SKM-1 (cell line): Measurements from ENCODE around the gene PTPN22.

Experiments
- DNase-seq: peaks from one replicate; lab custom pipeline; 2025; ENCODE audit not compliant: unreplicated experiment; lab: John Stamatoyannopoulos, UW

The PTPN22 gene

GRCh38 chr1:113871597-113872113 lies at the start of gene PTPN22:
TSS of gene PTPN22 (minus strand) at chr1:113871712.
- DNase-seq, result peak; percentile 89

GRCh38 chr1:113918243-113918642 lies 46.7 kb upstream of the PTPN22 start:
- no peak for DNase-seq

- no peak for DNase-seq
Observed at GRCh38 chr1:113917400-113918082, 46.0 kb upstream of the PTPN22 start.

GRCh38 chr1:113916974-113917373 lies 45.5 kb upstream of the PTPN22 start:
- no peak for DNase-seq

- no peak for DNase-seq
Observed at GRCh38 chr1:113913887-113914664, 42.6 kb upstream of the PTPN22 start.

GRCh38 chr1:113913312-113913668 lies 41.8 kb upstream of the PTPN22 start:
- DNase-seq, result no peak

GRCh38 chr1:113912594-113913311 lies 41.2 kb upstream of the PTPN22 start:
- DNase-seq, result no peak

- no peak for DNase-seq
Observed at GRCh38 chr1:113905435-113905861, 33.9 kb upstream of the PTPN22 start.

GRCh38 chr1:113904674-113905434 lies 33.3 kb upstream of the PTPN22 start, which contains the start of the genes AP4B1 and DCLRE1B:
TSS of gene AP4B1 (minus strand) at chr1:113904799. CDS start at chr1:113904717, 82 bp downstream.
TSS of gene DCLRE1B (plus strand) at chr1:113905326. CDS start at chr1:113905587, 261 bp downstream.
- DNase-seq, result peak; percentile 99

- DNase-seq, result no peak
Observed at GRCh38 chr1:113904293-113904673, 32.8 kb upstream of the PTPN22 start.

GRCh38 chr1:113903501-113904292 lies 32.2 kb upstream of the PTPN22 start:
- DNase-seq, result no peak

- no peak for DNase-seq
Observed at GRCh38 chr1:113901191-113901590, 29.7 kb upstream of the PTPN22 start.

GRCh38 chr1:113899111-113899510 lies 27.6 kb upstream of the PTPN22 start:
- DNase-seq, result no peak

GRCh38 chr1:113898241-113898814 lies 26.8 kb upstream of the PTPN22 start:
- no peak for DNase-seq

GRCh38 chr1:113895961-113896360 lies 24.4 kb upstream of the PTPN22 start:
- DNase-seq, result no peak

GRCh38 chr1:113895098-113895497 lies 23.6 kb upstream of the PTPN22 start:
- DNase-seq, result no peak

GRCh38 chr1:113893267-113893666 lies 21.8 kb upstream of the PTPN22 start:
- no peak for DNase-seq

- DNase-seq, result no peak
Observed at GRCh38 chr1:113891631-113892220, 20.2 kb upstream of the PTPN22 start.

GRCh38 chr1:113890816-113891215 lies 19.3 kb upstream of the PTPN22 start:
- no peak for DNase-seq
